ENCODE data around the gene IZUMO4.

Gene IZUMO4

GRCh38 chr19:2103045-2103707 is 6.5 kb downstream of the IZUMO4 start:
- DNase-seq (ENCODE audit: low read depth): no peak

GRCh38 chr19:2108251-2109016 is 11.7 kb downstream of the IZUMO4 start:
- no peak for DNase-seq (ENCODE audit: low read depth)

GRCh38 chr19:2109046-2109864 is 12.5 kb downstream of the IZUMO4 start:
- DNase-seq (ENCODE audit: low read depth): no peak

- DNase-seq (ENCODE audit: low read depth): no peak
Measured at GRCh38 chr19:2110822-2111221, 14.1 kb downstream of the IZUMO4 start.

GRCh38 chr19:2111425-2111824 is 14.7 kb downstream of the IZUMO4 start:
- DNase-seq (ENCODE audit: low read depth): no peak

GRCh38 chr19:2111886-2112285 is 15.2 kb downstream of the IZUMO4 start:
- DNase-seq (ENCODE audit: low read depth): no peak

- no peak for DNase-seq (ENCODE audit: low read depth)
Measured at GRCh38 chr19:2112516-2113320, 16.0 kb downstream of the IZUMO4 start.

GRCh38 chr19:2113439-2114211 is 16.9 kb downstream of the IZUMO4 start:
- no peak for DNase-seq (ENCODE audit: low read depth)

- DNase-seq (ENCODE audit: low read depth): no peak
Measured at GRCh38 chr19:2114218-2114617, 17.5 kb downstream of the IZUMO4 start.

GRCh38 chr19:2114821-2115220 is 18.1 kb downstream of the IZUMO4 start:
- no peak for DNase-seq (ENCODE audit: low read depth)

- no peak for DNase-seq (ENCODE audit: low read depth)
Measured at GRCh38 chr19:2115324-2115723, 18.6 kb downstream of the IZUMO4 start.

- no peak for DNase-seq (ENCODE audit: low read depth)
Measured at GRCh38 chr19:2115911-2116426, 19.3 kb downstream of the IZUMO4 start.

- no peak for DNase-seq (ENCODE audit: low read depth)
Measured at GRCh38 chr19:2116507-2116906, 19.8 kb downstream of the IZUMO4 start.

- no peak for DNase-seq (ENCODE audit: low read depth)
Measured at GRCh38 chr19:2117215-2117960, 20.7 kb downstream of the IZUMO4 start.

GRCh38 chr19:2118438-2118837 is 21.7 kb downstream of the IZUMO4 start:
- DNase-seq (ENCODE audit: low read depth): no peak

GRCh38 chr19:2119921-2120785 is 23.4 kb downstream of the IZUMO4 start:
- no peak for DNase-seq (ENCODE audit: low read depth)

GRCh38 chr19:2120821-2121220 is 24.1 kb downstream of the IZUMO4 start:
- DNase-seq (ENCODE audit: low read depth): no peak

- no peak for DNase-seq (ENCODE audit: low read depth)
Measured at GRCh38 chr19:2121416-2122051, 24.8 kb downstream of the IZUMO4 start.

GRCh38 chr19:2122251-2122650 is 25.5 kb downstream of the IZUMO4 start:
- no peak for DNase-seq (ENCODE audit: low read depth)
